AML-193 (cell line): ENCODE results near the gene OPA1.

Experiments used
- DNase-seq, 2 experiments: peaks; one replicate each; lab custom pipeline; 2025; lab: John Stamatoyannopoulos, UW

The OPA1 gene

DNA sequence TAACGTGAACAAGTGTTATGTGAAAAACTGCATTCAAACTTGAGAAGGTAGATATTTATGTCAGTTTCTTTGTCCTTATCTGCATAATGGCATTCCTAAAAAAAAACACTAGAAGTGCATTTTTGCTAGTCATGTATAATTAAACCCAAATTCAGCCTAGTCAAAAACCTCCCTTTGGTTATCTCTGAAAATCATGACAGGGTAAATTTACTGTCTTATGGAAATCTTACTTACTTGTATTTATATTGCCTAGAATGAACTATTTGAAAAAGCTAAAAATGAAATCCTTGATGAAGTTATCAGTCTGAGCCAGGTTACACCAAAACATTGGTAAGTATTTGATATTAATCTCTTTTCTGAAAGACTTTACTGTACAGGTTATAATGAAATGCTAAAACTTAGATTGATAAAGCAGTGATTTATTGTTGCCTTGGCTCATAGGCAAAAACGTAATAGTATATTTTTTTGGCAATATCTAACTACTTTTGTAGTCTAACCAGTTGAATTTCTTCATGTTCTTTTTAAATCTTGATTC lies 55.6 kb downstream of the OPA1 start:
- DNase-seq, result no peak

DNA sequence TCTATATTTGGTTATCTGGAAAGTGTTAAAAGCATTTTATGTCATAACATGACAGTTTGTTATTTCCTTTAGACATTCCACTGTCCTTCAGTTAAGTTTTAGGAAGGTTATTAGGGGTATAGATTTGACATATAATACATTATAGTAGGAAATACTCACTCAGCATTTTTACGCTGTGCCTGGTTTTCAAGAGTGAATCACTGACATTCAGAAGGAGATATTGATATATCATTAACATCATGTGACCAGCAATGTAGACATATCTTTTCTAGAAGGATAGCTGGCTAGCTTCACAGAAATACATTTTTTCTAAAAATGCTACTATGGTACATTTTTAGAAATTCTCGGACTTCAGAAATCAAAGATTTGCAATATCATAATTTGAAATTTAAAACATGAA lies 57.6 kb downstream of the OPA1 start:
- DNase-seq, result no peak

DNA sequence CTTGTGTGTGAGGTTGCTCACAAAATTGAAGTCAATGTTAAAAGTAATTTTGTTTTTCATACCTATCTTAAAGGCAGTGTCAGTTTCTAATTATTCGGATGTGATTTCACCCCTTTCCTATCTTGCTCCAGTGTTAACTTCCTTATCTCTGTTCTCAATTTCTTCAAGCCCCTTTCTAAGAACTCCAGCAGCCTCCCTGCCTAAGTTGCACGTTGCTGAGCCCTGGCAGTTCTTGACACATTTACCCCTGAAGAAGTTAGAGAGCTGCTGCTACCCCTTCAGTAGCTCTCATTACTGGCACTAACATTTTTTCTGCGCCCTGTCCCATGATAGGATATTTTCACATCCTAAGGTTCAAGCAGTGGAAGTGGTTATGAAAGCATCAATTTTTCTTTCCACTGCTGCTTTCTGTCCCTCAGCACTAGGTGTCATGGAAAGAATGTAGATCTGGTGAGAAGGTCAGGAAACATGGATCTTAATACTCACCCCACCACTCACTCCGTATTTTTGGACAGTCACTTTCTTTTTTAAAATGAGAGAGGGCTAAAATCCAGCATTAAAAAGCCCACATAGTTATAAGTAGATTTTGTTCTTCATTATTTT lies 62.9 kb downstream of the OPA1 start:
- DNase-seq, result no peak

DNA sequence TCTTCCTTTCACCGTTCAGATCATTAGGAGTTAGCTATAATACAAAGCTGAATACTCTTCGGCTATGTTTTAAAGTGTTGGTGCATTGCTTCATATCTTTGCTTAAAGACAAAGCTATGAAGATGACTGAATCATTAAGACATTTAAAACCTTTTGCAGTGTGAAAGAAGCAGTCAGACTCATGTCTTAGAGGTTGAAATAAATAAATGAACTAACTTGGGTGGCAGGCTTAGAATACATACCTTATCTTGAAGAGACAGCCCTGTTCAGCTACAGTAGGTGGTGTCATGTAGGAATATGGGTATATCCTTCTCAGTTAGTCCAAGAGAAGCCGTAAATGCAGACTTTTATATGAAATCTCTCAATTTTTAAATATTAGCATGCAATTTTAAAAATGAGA lies 63.4 kb downstream of the OPA1 start:
- no peak for DNase-seq

DNA sequence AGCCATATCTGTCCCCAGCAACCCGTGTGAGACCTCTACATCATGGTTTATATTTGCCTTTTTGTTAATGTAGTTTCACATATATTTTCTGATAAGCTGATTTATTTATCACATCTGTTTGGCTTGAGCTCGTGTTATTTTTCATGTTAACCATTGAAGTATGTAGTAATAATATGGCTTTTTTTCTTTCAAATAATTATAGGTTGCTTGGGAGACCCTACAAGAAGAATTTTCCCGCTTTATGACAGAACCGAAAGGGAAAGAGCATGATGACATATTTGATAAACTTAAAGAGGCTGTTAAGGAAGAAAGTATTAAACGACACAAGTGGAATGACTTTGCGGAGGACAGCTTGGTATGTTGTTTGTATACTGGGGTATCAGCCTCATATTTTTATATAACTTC lies 63.9 kb downstream of the OPA1 start:
- DNase-seq, result no peak

DNA sequence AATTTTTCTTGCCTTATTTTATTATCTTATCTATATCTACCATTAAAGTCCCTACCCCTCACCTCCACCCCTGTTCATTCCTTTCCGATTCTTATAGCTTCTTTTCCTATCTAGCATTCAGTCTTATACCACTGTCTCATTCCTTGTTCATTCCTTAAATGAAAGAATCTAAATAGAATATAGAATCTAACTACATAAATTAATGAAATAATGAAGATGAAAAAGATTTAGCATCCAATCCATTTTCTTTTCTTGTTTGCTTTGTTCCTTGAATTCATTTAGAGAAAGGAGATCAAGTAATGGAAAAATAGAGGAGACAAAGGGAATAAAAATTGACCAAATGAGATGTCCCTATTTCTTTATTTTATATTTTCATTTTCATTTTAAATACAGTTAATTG lies 67.2 kb downstream of the OPA1 start:
- DNase-seq, result no peak

DNA sequence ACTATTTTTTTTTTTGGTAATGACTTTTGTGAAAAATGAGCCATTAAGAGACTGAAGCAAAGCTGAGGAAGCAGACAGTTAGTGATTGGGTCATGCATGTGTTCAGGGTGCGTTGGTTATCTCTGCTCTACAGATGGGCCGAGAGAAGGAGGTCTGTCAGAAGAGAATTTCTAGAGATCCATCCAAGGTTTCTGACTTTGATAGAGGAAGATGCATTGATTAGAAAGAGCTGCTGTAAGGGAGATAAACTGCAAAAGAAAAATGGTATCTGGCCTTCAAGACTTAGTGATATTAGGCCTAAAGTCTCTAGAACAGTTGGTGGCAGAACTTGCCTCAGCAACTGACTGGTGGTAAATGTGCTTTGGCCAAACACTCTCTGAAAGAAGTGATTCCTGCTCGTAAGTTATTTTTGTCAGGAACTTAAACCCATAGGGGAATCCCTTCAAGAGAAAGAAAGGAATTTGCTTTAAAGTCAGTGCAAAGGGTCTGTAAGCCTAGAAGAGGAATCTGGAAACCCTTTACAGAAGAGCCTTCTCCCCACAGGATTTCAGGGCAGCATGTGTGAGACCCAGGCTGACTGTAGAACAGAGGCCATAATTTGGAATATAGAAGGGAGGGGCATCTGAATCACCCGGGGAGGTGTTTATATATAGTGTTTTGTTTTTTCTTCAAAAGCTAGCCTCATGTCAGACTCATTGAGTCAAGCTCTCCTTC lies 67.8 kb downstream of the OPA1 start:
- no peak for DNase-seq

DNA sequence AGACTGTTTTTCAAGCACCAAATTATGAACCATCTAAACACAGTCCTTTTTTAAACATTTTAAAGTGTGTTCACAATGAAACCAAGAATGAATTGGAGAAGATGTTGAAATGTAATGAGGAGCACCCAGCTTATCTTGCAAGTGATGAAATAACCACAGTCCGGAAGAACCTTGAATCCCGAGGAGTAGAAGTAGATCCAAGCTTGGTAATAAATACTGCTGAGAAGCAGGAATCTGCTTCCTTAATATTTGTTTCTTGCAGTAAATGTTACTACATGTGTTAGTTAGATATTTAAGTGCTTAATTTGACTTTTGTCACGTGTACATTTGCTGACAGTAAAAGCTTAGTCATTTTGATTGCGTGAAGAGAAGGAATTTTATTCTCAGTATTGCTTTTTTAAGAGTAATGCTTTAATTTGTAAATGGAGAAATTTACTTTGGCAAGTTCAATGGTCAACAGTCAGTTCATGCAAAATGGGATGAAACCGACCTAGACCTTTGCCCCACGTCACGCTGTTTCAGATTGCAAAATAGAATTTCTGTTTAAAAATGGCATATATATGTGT lies 69.8 kb downstream of the OPA1 start:
- no peak for DNase-seq

DNA sequence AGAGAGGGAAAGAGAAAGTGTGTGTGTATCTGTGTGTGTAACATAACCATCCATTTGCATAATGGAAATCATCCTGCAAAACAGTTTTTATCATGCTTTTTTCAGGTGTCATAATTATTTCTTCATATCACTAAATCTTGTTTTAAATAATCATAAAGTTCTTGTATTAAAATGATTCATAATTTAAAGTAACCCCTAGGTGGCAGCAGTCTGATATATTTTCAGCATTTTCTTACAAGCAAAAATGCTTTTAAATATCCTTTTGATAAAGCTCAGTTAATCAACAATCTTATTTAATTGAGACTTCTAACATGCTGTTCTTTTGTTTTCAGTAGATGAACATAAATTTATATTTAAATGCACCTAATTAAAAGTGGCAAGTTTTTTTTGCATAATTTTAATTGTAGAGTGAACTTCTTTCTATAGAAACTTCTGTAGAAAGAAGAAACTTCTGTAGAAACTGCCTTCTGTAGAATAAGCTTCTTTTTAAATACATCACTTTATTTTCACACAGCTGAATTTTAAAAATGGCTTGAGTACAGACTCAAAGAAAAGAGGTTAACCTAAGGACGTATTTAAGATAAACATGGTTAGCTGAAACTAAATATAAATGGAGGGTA lies 72.5 kb downstream of the OPA1 start:
- DNase-seq, result peak; percentile 56 to 76

DNA sequence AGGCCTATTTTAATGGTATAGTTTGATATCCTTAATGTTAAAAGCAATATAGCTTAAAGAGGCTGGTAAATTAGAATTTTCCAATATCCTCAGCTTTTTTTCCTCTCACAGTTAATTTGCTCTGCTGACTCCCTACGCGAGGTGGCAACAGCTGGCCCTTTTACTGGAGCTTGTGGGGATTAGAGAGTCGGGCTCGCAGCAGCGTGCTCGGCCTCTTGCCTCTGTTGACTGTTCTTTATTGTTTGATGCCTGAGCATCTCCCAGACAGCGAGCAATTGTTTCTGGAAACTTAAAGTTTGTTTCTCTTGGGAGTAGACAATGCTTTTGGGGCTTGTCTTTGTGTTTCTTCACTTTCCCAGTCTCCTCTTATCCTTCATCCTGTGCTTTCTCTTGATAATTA lies 80.8 kb downstream of the OPA1 start:
- no peak for DNase-seq

DNA sequence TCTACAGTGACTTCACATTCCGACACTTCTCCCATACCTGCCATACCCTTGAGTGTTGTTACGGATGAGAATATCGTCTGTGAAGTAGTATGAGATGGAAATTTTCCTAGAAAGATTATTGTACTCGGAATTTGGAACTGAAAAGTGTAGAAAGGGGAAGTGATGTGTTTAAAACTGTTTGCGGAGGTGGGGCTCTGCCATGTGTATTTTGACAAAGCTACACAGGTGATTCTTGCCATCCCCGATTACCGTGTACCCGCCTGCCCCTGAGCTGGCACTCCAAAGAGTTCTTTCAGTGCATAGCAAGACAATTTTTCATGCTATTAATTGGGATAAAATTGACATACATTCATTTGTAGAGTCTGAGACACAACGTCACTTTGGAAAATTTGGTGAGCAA lies 81.7 kb downstream of the OPA1 start:
- DNase-seq, result no peak

DNA sequence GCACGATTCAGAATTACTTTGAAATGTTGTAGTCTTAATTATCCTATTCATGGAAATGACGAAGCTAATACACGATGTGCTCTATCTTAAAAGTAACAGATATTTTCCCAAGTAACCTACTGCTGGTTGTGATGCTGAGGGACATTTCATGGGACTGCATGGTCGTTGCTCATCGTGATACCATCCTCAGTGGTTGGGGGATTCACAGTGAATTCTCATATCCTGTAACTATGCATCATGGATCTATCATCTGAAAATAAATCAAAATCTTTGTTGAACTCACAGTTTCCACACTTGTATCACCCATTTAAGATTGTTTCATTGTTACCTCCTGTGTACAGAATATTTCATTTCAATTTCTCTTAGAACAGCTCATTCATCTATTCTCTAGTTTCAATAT lies 84.7 kb downstream of the OPA1 start:
- no peak for DNase-seq

DNA sequence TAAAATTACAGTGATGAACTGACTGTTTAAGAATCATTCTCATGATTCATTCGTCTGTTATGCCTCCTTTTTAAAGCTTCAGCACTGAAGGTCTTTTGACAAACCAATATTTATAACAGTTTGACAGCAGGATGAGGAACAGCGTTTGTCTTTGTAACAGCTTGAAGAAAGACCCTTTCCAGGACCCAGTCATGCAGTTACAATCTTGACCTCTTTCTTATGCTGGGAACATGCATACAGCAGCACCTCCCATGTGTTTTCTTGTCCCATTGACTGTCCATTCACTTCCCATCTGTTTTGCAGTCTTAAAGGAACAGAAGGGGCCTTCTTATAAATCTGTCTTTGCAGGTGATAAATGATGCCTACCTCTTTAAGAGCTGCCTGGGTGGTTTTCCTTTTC lies 87.2 kb downstream of the OPA1 start:
- DNase-seq, result no peak

DNA sequence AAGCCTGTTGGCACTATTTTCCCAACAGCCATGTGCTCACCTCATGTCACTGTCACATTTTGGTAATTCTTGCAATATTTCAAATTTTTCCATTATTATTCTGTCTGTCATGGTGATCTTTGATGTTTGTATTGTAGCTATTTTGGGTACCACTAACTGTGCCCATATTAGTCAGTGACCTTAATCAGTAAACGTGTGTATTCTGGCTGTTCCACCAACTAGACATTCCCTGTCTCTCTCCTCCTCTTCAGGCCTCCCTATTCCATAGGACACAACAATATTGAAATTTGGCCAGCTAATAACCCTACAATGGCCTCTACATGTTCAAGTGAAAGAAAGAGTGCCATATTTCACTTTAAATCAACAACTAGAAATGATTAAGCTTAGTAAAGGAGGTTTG lies 88.6 kb downstream of the OPA1 start:
- DNase-seq, result no peak

DNA sequence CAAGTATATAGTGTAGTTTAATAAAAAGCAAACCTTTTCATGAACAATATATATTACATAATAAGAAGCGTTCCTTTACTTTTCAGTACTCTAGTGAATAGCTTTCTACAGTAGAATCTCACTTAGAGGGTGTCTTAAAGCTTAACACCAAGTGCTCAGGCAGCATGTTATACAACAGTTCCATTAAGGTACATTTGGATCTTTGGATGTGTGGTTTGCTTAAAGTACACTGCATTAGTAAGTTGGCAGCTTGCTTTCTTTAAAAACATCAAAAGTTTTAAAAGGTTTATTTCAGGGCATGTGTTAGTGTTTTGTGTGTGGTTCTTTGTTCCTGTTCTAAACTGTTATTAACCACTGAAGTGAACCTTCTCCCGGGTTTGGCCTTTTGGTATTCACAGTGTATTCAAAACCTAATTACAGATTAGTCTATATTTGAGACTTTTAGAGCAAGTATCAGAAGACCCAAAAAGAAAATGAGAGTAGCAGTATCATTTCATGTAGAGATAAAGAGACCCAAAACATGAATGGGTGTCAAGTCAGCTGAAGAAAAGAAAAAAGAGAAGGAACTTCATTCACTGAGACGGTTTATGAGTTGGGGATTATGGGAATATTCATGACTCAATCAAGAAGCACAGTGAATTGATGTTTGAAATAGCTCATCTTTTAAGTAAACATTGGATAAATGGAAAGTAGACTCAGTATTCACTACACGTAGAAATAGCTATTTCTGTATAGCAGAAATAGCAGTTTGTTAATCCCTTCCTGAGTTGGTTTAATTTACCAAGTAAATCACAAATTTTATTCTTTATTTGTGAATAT lies 93.9 kb downstream of the OPA1 start:
- no peak for DNase-seq

DNA sequence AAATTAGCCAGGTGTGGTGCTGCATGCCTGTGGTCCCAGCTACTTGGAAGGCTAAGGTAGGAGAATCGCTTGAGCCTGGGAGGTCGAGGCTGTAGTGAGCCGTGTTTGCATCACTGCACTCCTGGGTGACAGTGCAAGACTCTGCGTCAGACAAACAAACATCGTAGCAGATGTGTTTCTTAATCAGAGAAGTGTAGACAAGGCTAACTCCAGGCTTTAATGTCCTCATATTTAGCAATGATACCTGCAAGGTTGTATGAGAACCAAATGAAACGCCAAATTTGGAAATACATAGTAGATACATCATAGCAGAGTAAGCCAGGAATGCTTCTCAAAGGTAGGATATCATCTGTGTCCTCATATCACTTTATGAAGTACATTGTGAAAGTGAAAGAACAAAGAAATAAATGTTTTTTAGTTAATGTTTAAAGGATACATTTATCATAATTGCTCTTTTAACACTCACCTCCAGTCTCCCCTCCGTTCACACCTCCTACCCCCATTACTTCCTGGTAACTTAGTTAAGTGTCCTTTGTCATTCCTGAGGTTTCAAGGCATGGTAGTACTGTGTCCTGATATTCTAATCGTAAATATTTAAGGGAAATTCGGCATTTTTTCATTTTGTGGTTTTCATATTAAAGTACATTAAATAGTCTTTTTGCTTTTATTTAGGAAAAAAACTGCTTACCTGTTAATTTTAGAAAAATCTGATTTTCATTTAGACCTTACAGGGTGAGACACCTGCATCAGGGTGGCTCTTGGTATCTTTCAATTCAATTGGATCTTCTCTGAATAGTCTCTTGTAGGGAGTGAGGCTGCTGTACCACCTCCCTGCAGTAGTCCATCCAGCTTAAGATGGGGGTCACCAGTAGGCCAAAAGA lies 96.1 kb downstream of the OPA1 start:
- no peak for DNase-seq

DNA sequence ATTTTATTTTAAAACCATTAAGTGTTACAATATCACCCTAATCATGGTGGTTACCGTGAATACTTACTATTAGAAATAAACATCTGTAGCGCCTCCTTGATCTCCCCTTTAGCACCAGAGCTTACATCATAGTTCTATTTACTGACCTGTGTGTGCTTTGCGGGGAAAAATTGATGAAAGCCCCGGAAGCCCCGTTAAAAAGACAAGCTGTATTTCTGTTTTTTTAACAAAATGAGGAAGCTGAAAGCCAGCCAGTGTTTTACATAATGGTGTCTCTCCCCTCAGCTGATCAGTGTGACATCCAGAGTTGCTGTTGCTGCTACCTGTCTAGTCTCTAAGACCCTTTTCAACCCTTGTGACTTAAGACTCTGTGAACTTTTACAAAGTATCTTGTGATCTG lies 100.8 kb downstream of the OPA1 start:
- no peak for DNase-seq

DNA sequence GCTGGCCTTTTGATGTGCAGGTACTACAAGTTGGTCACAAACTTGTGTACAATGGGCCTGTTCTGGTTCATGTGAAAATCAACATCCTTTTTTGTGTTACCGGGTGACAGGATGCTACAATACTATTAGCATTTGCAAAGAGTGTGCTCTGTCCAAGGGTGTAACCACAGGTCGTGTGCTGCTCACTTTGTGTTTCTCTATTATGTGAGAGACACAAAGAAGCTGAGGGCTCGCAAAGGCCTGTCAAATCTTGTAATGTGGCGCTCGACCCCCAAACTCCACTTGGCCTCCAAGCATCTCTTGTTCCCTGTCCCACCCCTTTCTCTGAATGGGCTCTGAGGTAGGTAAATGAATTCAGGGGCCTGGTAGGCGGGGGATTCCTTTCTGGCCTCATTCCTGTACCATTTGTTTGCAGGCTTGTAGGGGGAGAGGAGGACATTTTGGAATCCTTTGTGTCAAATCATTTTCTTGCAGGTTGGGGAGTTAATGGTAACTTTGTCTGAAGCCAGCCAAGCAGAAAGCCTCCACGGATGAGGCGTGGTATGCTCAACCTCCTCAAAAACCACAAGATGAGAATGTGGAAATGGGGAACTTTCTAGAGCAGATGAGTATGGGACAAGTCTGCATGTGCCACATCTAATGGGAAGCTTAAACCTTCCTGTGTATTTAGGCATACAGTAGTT lies 109.1 kb downstream of the OPA1 start:
- peak; percentile 21 to 28 for DNase-seq

DNA sequence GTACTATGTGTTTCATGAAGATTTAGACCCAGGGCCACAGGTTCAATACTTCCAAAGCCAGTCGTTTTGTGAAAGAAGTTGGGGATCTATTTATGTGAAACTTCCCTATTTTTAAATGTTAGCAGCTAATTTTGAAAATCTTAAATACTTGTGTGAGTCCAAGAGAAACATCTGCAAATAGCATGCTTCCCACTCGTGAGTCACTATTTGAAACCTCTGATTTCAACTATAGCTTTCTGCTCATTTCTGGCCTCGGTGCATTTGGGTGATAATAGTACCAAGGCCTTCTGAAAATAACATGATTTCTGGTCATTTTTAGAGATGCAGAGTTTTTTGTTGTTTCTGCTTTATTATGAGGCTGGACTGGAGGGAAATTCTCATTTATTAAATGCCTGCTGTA lies 110.0 kb downstream of the OPA1 start:
- DNase-seq, result no peak

DNA sequence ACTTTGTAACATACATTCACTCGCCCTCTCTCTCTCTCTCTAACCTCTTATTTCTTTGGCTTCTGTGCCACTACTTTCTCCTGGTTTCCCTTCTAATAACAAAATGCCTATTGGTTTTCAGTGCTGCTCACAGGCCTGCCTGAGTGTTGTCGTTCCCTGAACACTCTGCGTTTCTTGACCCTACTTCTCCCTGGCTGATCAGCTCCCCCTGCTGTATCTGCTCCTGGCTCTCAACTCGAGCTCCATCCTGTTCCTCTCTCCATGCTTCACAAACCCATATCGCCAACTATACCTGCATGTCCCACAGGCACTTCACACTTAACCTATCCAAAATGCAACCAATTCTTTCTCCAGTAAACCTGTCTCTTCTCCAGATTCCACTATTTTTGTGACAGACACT lies 111.4 kb downstream of the OPA1 start:
- no peak for DNase-seq

DNA sequence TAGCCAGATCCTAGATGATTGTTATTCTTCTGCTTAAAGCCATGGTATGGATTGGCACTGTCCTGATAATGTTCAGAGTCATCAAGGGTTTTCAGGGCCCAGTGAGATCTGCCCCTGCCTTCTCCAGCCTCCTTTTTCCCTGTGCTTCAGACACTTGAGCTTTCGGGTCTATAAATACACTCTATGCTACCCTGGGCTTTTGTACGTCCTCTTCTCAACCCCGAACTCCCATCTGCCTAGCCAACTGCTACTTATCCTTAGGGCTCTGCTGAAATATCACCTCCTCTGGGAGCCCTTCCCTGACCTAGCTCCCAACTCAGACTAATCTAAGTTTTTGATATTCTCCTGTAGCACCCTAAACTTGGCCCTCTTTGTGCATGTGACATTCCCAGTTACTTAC lies 115.3 kb downstream of the OPA1 start:
- DNase-seq, result no peak
